Liver (tissue), 3 donors: ENCODE data around the gene MPZL2.

Source experiments
- ATF3 ChIP-seq: IDR thresholded peaks from 2 replicates; pipeline ENCODE4 v1.6.1; 2016; ENCODE audit warnings: antibody characterized with exemption
- CTCF ChIP-seq: fragments of 150-350 bp; IDR thresholded peaks from 2 replicates; pipeline ENCODE4 v1.5.1; 2017; ENCODE audit warnings: improper control_type of control experiment, low read depth, low read length; ENCODE audit not compliant: missing input control
- NR2F2 ChIP-seq: IDR thresholded peaks from 2 replicates; pipeline ENCODE4 v1.6.1; 2016; ENCODE audit warnings: antibody characterized with exemption
- RAD21 ChIP-seq, 2 donors: IDR thresholded peaks; 2 replicates each; pipeline ENCODE4 v1.6.1; 2016; ENCODE audit warnings: antibody characterized with exemption in 2 of 2, mild to moderate bottlenecking in 2 of 2
- REST ChIP-seq: IDR thresholded peaks from 2 replicates; pipeline ENCODE4 v1.6.1; 2016; ENCODE audit warnings: antibody characterized with exemption, mild to moderate bottlenecking
- TAF1 ChIP-seq: conservative IDR thresholded peaks from 2 replicates; pipeline ENCODE4 v1.6.1; 2016; ENCODE audit warnings: antibody characterized with exemption, mild to moderate bottlenecking
- donor health status: healthy.
- donor health status: healthy.

DNA sequence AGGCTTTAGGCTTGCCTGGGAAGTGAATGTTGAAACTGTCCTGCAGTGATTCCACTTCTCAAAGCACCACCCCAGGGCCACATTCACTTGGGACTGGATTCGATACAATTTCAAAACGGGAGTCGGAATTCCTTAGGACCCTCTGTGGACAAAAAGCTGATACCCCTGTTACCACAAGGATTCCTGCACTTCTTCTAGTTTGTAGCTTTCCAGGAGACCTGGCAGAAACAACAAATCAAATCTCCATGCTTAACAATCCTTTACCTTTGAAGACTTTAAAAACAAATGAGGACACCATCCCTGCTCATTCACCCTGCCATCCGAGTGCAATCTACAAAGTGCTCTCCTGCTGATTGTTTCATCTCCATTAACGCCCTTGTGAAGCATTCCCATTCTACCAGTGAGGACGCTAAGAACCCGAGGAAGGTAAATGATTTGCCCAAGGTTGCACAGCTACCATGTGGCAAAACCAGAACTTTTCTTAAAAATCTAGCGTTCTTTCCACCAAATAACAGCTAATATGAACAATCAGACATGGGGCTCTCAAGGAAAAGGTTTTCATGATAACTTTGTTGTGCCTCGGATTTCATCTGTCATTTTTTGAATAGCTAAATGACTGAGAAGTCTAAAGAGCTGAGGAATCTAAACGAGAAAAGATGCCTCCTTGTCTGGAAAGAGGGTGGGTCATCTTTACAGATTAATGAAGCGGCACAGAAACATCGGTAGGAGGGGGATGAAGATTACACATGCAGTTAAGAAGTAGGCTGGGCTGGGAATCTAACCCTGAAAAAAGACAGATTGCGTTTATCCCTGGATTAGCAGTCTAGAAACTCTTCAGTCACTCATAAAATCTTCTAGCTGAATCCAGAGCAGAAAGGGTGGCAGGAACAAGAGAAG lies 720 bp upstream of the MPZL2 start:
- TF ChIP-seq CTCF (no peak), REST (no peak), TAF1 (peak; percentile 37), RAD21 (IDR thresholded peaks at IDR 0.05) (no peak), ATF3 (no peak), NR2F2 (no peak)
